Stimulated activated CD4-positive, alpha-beta T cell treated with anti-CD3 and anti-CD28 coated beads, Interleukin-12 subunit alpha, Interleukin-12 subunit beta, amount 100 ng/mL, for 24 hours (primary cell): ENCODE data around the gene SIGLEC8.
A peak's percentile ranks its signal among the peaks of the same experiment; 100 is the strongest.
"Not testable (repeated sequence)": the region's sequence is repeated elsewhere in the genome, so short reads cannot be mapped to it uniquely, and the experiment has no call there.

ENCODE experiments used
- DNase-seq, 2 experiments: peaks; one replicate each; pipeline ENCODE4 v3.0.0-alpha.2; 2020; ENCODE audit warnings: low read depth in 2 of 2

The SIGLEC8 gene

GRCh38 chr19:51447510-51447909 is 10.7 kb downstream of the SIGLEC8 start:
- DNase-seq = not testable (repeated sequence)

GRCh38 chr19:51441410-51442390 is 16.6 kb downstream of the SIGLEC8 start:
- peak; percentile 83 to 88 for DNase-seq

DNA sequence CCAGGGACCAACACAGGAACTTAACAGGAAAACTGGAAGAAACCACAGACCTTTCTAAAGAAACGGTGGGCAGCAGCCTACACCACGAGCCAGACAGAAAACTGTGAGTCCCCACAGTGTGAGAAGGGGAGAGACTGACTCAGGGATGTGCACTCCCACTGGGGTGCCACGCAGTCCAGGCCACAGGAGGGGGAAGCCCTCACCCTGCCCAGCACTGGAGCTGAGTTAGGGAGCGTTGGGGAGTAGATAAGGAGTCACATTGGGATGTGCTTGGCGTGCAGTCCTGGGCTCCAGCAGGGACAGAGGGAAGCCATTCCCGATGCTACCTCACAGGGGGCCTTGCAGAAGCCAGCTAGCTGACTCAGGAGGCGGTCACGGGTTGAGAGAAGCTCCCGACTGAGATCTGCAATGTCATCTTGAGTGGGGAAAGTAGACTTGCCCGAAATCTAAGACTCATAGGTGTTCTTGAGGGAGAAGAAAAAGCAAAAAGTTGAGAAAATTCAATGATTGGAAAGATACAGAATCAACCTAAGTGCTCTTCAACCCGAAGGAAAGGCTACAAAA is 17.3 kb downstream of the SIGLEC8 start:
- peak; percentile 40 to 52 for DNase-seq

GRCh38 chr19:51440052-51440451 is 18.2 kb downstream of the SIGLEC8 start:
- DNase-seq = no peak

- DNase-seq = no peak
Measured at GRCh38 chr19:51439021-51439465, 19.2 kb downstream of the SIGLEC8 start.

GRCh38 chr19:51434456-51434855 is 23.8 kb downstream of the SIGLEC8 start:
- DNase-seq = no peak

DNA sequence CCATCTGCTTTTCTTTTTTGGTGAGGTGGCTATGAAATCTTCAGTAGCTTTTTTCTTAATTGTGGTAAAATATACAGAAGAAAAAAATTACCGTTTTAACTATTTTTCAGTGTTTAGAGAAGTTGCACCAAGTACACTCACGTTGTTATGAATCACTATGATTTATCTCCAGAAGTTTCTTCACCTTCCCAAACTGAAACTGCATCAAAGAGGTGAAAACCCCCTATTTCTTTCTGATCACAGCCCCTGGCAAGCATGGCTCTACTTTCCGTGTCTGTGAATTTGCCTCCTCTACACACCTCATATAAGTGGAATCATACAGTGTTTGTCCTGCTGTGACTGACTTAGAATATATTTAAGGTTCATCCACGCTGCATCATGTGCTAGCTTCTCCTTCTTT is 25.2 kb downstream of the SIGLEC8 start:
- DNase-seq = no peak

DNA sequence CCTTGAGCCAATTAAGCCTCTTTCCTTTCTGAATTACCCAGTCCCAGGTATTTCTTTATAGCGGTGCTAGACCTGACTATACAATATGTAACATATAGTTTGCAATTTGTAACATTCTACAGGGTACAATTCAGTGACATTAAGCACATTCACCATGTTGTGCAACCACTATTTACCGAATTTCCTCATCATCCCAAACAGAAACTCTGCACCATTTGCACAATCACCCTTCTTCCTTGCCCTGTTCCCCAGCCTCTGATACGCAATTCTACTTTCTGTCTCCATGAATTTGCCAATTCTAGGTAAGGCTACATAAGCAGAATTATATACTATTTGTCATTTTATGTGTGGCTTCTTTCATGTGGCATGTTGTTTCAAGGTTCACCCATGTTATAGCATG is 27.1 kb downstream of the SIGLEC8 start:
- DNase-seq = no peak

- DNase-seq = no peak
Measured at GRCh38 chr19:51430221-51430620, 28.0 kb downstream of the SIGLEC8 start.

- no peak for DNase-seq
Measured at GRCh38 chr19:51427201-51427600, 31.1 kb downstream of the SIGLEC8 start.

- DNase-seq = peak; percentile 67 to 91
Measured at GRCh38 chr19:51422053-51422448, 36.2 kb downstream of the SIGLEC8 start.

GRCh38 chr19:51421229-51422052 is 36.8 kb downstream of the SIGLEC8 start:
- no peak for DNase-seq

GRCh38 chr19:51420511-51420910 is 37.7 kb downstream of the SIGLEC8 start:
- not testable (repeated sequence) for DNase-seq

GRCh38 chr19:51418707-51419106 is 39.5 kb downstream of the SIGLEC8 start:
- DNase-seq = no peak

DNA sequence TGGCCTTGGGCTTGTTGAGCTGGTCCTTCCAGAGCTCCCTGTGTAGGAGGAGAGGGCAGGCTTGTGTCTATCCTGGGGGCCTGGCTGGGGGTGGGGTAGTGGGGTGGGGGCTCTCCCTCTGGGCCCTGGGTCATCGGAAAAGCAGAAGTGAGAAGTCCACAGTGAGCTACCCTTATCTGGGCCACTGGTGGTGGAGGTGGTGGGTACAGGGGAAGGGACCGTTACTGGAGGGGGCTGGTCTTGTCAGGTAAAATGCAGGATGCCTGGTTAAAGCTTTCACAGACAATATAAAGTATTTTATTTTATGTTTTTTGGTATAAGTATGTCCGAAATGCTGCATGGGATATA is 40.5 kb downstream of the SIGLEC8 start:
- DNase-seq = no peak

- peak in 1 of 2 experiments; percentile 34 for DNase-seq
Measured at GRCh38 chr19:51417107-51417809, 41.0 kb downstream of the SIGLEC8 start, which contains the start of gene SIGLEC10. TSS of gene SIGLEC10 (minus strand) at chr19:51417642. CDS start at chr19:51417581, 61 bp downstream.

DNA sequence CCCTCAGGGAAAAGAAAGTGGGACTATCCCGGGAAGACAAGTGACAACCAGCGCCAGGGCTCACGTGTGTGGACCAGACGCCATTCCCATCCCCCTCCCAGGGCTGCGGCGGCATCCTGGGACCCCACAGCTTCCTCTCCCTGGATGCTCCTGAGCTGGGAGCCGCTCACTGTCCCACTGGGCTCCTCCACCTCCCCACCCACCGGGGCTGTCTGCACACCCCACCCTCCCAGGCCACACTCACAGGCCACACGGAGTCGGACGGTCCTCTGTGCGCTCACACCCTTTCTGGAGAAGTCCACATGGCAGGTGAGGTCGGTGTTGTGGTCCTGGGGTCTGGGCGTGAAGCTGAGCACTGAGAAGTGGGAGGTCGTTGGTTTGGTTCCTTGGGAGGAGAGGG is 41.8 kb downstream of the SIGLEC8 start:
- DNase-seq = not testable (repeated sequence)

- DNase-seq = no peak
Measured at GRCh38 chr19:51415187-51415586, 43.1 kb downstream of the SIGLEC8 start.

DNA sequence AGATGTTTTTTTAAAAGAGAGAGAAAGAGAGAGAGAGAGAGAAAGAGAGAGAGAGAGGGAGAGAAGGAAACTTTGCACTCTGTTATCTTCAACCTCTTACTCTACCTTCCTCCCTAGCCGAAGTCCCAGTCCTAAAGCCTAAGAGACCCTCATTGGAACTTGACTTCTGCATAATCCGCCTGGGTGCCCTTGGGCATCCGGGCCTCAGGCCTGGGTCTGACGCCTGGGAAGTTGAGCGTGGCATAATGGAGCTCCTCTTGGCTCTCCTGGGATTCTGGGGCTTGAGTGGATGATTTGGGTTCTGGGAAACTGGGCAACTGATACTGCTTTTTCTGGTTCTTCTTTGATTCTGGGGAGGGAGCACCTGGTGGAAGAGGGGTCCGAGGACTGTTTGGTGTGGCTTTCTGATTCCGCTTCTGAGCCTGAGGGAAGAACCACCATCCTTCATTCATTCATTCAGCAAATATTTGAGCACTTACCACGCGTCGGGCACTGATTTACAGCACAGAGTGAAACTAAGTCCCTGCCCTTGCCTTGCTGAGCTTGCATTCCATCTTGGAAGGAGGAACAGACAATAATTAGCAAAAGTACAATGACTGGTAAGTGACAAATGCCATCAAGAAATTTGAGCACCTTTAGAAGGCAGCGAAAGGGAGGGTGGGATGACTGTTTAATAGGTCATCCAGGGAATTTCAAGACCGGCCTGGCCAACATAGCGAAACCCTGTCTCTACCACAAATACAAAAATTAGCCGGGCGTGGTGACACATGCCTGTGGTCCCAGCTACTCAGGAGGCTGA is 47.1 kb downstream of the SIGLEC8 start:
- DNase-seq = no peak

GRCh38 chr19:51407511-51408131 is 50.6 kb downstream of the SIGLEC8 start:
- no peak for DNase-seq
